CD4-positive, alpha-beta T cell (primary cell): ENCODE measurements around the gene SLC2A5. TPM values are rescaled to one million over a fixed set of nuclear protein-coding genes. Genes with fewer than 3 reads are reported as not detected.

Experiments used
- ATAC-seq: fragments of 200-7000 bp; cut with Tn5 transposase; one replicate; pipeline ENCODE4 v1.10.0; 2022; ENCODE audit warnings: mild to moderate bottlenecking; ENCODE audit not compliant: poor library complexity
- CTCF ChIA-PET: fragments of 350-600 bp; sonication (Branson Sonifier 250); formaldehyde crosslinking; loops from one replicate; lab custom pipeline; 2021; ENCODE audit warnings: antibody characterized with exemption, inconsistent platforms; lab: Charles Lee
- POLR2A ChIA-PET: fragments of 350-600 bp; sonication (Branson Sonifier 250); formaldehyde crosslinking; loops from one replicate; lab custom pipeline; 2021; ENCODE audit warnings: antibody characterized with exemption, inconsistent platforms; lab: Charles Lee
- DNase-seq, 14 experiments: peaks; one replicate each; pipeline ENCODE4 v3.0.0-alpha.2; 2013 to 2020; ENCODE audit warnings: mixed read lengths in 2 of 14
- H3K27ac ChIP-seq, 2 donors: one replicate each; pipeline versions ENCODE4 v1.5.1 to v1.7.0; 2013; ENCODE audit warnings: low read length in 2 of 2, low read depth in 1 of 2, mild to moderate bottlenecking in 1 of 2
- H3K27me3 ChIP-seq, 2 experiments: 1 replicate in 1 of 2; 2 replicates in 1 of 2; pipeline versions ENCODE4 v1.6.1 to v1.7.0; 2013; ENCODE audit warnings: low read length in 2 of 2, control low read depth in 1 of 2, mild to moderate bottlenecking in 1 of 2, moderate library complexity in 1 of 2; ENCODE audit not compliant: insufficient read depth in 2 of 2, control insufficient read depth in 1 of 2
- H3K36me3 ChIP-seq: one replicate; pipeline ENCODE4 v1.6.1; 2013; ENCODE audit warnings: low read length, control low read depth; ENCODE audit not compliant: insufficient read depth
- H3K4me1 ChIP-seq: one replicate; pipeline ENCODE4 v1.6.1; 2013; ENCODE audit warnings: low read length, control low read depth; ENCODE audit not compliant: insufficient read depth
- H3K4me3 ChIP-seq: one replicate; pipeline ENCODE4 v1.5.1; 2013; ENCODE audit warnings: mild to moderate bottlenecking, low read length, moderate library complexity
- H3K9me3 ChIP-seq, 2 experiments: 1 replicate in 1 of 2; 2 replicates in 1 of 2; pipeline versions ENCODE4 v1.6.1 to v1.7.0; 2013; ENCODE audit warnings: low read length in 2 of 2, mild to moderate bottlenecking in 2 of 2, control low read depth in 1 of 2, moderate library complexity in 1 of 2; ENCODE audit not compliant: control insufficient read depth in 1 of 2, insufficient read depth in 1 of 2
- H3K27ac Mint-ChIP-seq: one replicate; pipeline ENCODE4 v1.8.0; 2020; ENCODE audit warnings: mixed read lengths
- H3K27me3 Mint-ChIP-seq: one replicate; pipeline ENCODE4 v1.8.0; 2021; ENCODE audit warnings: mixed read lengths
- H3K36me3 Mint-ChIP-seq: one replicate; pipeline ENCODE4 v1.8.0; 2021; ENCODE audit warnings: low read depth, mixed read lengths
- H3K4me1 Mint-ChIP-seq: one replicate; pipeline ENCODE4 v1.8.0; 2021; ENCODE audit warnings: low read depth, mixed read lengths
- H3K4me3 Mint-ChIP-seq: one replicate; pipeline ENCODE4 v1.8.0; 2020; ENCODE audit warnings: mild to moderate bottlenecking, mixed read lengths
- H3K9me3 Mint-ChIP-seq: one replicate; pipeline ENCODE4 v1.8.0; 2020; ENCODE audit warnings: mixed read lengths
- intact Hi-C, 2 experiments: fragments of 100-400 bp; cut with DNase I in 1 of 2; cut with micrococcal nuclease in 1 of 2; formaldehyde crosslinking; loops; one replicate each; pipeline versions ENCODE4 v1.15.1 to v1.9.0; 2023 to 2025; cut with DNase I, micrococcal nuclease
- total RNA-seq, 174 experiments: library from RNA in 2 of 174; stranded (reverse) in 2 of 174; gene quantifications; one replicate each; pipeline ENCODE4 v1.2.3 and lab custom pipeline; 2021 to 2026
- TF ChIP-seq, protein P1 (sequence below): fragments of 200-600 bp; IDR thresholded peaks from one replicate; pipeline ENCODE4 v1.8.0; 2022; ENCODE audit warnings: antibody characterized with exemption, mild to moderate bottlenecking

Gene SLC2A5
- total RNA-seq, 2 experiments from 2014 or later = not detected

DNA sequence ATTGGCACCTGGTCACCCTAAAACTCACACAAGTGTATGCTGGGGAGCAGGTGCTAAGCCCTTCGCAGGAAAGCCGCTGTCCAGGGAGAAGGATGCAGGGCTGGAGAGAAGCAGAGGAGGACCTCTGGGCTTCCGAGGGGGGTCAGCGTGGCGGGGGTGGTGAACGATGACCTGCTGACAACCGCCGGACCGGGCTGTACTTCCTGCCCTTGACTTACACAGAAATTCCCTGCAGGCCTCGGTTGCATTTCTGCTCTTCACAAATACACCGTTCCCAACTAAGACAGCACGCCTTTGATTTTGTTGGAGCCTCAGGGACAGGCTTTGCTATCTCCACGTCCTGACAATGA, 80.8 kb downstream of the SLC2A5 start:
- intact Hi-C loops = loop anchor here (1.0 to 2.0 kb wide), 4 partner anchors 16 to 130 kb away; no protein-coding TSS in a partner anchor
- H3K4me1 ChIP-seq = peaks cover 21% of the 10 kb centered on the region
- ChIA-PET CTCF (interaction anchor here (0.6 to 4.0 kb wide), 5 partner anchors 17 to 74 kb away, joined by 3 to 34 read pairs (median 13); no protein-coding TSS in a partner anchor), POLR2A (interaction anchor here (1.4 to 2.4 kb wide), 2 partner anchors 16 to 70 kb away, joined by 4 to 6 read pairs; no protein-coding TSS in a partner anchor)
- no peak for ATAC-seq
- no peak for DNase-seq
- Mint-ChIP-seq H3K27ac (no peak overlapping the region), H3K9me3 (no peaks in the 10 kb centered on the region), H3K27me3 (no peaks in the 10 kb centered on the region), H3K4me1 (peaks cover 15% of the 10 kb centered on the region), H3K4me3 (no peak overlapping the region), H3K36me3 (no peaks in the 10 kb centered on the region)
- H3K36me3 ChIP-seq = no peaks in the 10 kb centered on the region
- no peak overlapping the region for H3K27ac ChIP-seq
- no peaks in the 10 kb centered on the region for H3K9me3 ChIP-seq
- TF ChIP-seq, protein P1, sequence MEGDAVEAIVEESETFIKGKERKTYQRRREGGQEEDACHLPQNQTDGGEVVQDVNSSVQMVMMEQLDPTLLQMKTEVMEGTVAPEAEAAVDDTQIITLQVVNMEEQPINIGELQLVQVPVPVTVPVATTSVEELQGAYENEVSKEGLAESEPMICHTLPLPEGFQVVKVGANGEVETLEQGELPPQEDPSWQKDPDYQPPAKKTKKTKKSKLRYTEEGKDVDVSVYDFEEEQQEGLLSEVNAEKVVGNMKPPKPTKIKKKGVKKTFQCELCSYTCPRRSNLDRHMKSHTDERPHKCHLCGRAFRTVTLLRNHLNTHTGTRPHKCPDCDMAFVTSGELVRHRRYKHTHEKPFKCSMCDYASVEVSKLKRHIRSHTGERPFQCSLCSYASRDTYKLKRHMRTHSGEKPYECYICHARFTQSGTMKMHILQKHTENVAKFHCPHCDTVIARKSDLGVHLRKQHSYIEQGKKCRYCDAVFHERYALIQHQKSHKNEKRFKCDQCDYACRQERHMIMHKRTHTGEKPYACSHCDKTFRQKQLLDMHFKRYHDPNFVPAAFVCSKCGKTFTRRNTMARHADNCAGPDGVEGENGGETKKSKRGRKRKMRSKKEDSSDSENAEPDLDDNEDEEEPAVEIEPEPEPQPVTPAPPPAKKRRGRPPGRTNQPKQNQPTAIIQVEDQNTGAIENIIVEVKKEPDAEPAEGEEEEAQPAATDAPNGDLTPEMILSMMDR = no peak
- no peaks in the 10 kb centered on the region for H3K27me3 ChIP-seq
- no peak overlapping the region for H3K4me3 ChIP-seq

GRCh38 chr1:8987881-8988617, 81.4 kb downstream of the SLC2A5 start:
- peak; percentile 80 for ATAC-seq
- Histone ChIP-seq H3K27me3 (no peaks in the 10 kb centered on the region), H3K36me3 (no peaks in the 10 kb centered on the region), H3K9me3 (no peaks in the 10 kb centered on the region), H3K4me3 (peak overlapping the region; percentile 0), H3K4me1 (peaks cover 21% of the 10 kb centered on the region), H3K27ac (no peak overlapping the region)
- peak overlapping the region; percentile 15 for H3K27ac Mint-ChIP-seq
- H3K27me3 Mint-ChIP-seq = no peaks in the 10 kb centered on the region
- peak overlapping the region; percentile 13 for H3K4me3 Mint-ChIP-seq
- TF ChIP-seq, protein P1 = peak; percentile 97
- DNase-seq = peak; percentile 31 to 77 (median 62)
- CTCF ChIA-PET = interaction anchor here (0.6 to 4.0 kb wide), 14 partner anchors 10 to 134 kb away, joined by 3 to 34 read pairs (median 3); no protein-coding TSS in a partner anchor
- no peaks in the 10 kb centered on the region for H3K9me3 Mint-ChIP-seq
- H3K4me1 Mint-ChIP-seq = peaks cover 15% of the 10 kb centered on the region
- no peaks in the 10 kb centered on the region for H3K36me3 Mint-ChIP-seq
- POLR2A ChIA-PET = interaction anchor here (0.6 to 2.4 kb wide), 4 partner anchors 17 to 110 kb away, joined by 3 to 8 read pairs (median 5); partner anchors contain the start of gene ENO1
- intact Hi-C loops = loop anchor here (1.0 to 2.0 kb wide), 4 partner anchors 17 to 129 kb away; no protein-coding TSS in a partner anchor

- ChIA-PET POLR2A (interaction anchor here (1.1 to 2.4 kb wide), 4 partner anchors 16 to 108 kb away, joined by 3 to 8 read pairs (median 5); partner anchors contain the start of gene ENO1), CTCF (interaction anchor here (1.1 to 4.0 kb wide), 6 partner anchors 16 to 133 kb away, joined by 3 to 34 read pairs (median 10); no protein-coding TSS in a partner anchor)
- peak overlapping the region; percentile 10 for H3K4me3 ChIP-seq
- ATAC-seq (peak; percentile 32), DNase-seq (peak in 5 of 14 experiments; percentile 14 to 40 (median 32))
- Mint-ChIP-seq H3K27me3 (no peaks in the 10 kb centered on the region), H3K4me1 (peaks cover 15% of the 10 kb centered on the region), H3K4me3 (peak overlapping the region; percentile 34), H3K36me3 (no peaks in the 10 kb centered on the region), H3K9me3 (no peaks in the 10 kb centered on the region), H3K27ac (no peak overlapping the region)
- no peaks in the 10 kb centered on the region for H3K27me3 ChIP-seq
- H3K27ac ChIP-seq = no peak overlapping the region
- H3K9me3 ChIP-seq = no peaks in the 10 kb centered on the region
- intact Hi-C loops = no loop called here
- H3K4me1 ChIP-seq = peaks cover 21% of the 10 kb centered on the region
- TF ChIP-seq, protein P1 = no peak
- H3K36me3 ChIP-seq = no peaks in the 10 kb centered on the region
Observed at GRCh38 chr1:8986814-8987190, 82.6 kb downstream of the SLC2A5 start.
